ENCODE measurements around the gene TNFRSF19.
A peak's percentile ranks its signal among the peaks of the same experiment; 100 is the strongest.

The TNFRSF19 gene

DNA sequence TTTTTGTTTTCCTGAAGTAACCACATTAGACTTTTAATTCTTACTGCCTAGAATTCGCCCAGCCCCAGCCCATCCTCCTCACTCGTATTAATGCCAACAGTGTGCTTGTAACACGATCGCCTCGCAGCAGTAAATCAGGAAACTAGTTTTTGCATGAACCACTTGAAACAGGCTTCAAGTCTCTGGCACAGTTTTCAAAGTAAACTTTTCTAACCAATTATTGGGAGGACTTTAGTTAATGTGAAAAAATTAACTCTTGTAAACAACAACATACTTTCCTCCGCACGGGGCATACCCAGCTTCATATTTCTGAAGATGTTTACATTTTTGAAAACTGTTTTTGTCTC is 39.2 kb downstream of the TNFRSF19 start:
- DNase-seq: no peak

DNA sequence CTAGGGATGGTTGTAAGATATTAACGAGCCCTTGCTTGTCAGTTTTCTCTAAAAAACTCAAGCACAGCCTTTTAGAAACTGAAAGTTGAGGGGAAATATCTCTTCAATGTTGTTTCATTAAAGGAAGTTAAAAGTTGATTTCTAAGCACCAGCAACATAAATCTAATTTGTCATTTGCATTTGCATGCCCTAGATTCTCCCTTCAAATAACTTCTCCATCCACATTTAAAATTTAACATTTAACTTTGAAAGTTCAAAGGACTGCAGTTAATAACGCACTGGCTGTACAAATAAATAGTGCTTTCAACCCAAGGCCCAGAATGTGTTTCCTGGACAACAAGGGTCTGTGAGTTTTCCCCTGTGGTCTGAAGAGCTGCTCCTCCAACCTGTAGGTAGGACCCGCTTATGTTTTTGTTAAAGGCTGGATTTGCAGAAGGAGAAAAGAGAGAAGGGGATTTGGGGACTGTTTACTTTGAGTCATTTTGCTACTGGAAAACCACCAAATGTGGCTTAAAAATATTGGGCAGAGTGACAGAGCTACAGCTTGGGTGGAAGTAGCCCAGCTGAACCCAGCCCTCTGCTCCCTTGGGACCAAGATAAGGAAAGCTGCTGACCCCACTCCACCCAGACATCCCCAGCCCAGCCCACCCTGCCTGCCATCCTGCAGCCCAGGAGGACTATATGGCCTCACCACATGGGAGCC is 39.8 kb downstream of the TNFRSF19 start:
- no peak for DNase-seq

DNA sequence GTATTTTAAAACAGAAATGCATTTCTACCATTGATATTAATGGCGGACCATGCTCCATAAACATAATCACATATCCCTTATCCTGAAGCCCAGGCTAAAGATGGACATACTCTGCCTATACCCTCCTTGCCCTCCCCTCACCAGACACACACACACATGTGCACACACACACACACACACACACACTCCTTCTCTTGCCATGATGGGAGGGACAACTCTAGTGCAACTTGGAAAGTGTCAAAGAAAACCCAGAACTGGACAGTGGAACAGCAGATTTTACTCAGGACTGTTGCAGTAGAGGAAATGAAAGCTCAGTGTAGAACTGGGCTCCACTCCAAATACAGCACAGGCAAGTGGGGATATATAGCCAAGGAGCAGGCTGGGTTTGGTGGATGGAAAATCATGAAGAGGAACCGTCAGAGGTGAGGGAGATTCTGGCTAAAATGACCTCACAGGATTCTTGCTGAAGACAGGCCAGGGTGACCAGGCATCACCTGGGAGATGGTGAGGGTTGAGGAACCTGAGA is 40.8 kb downstream of the TNFRSF19 start:
- no peak for DNase-seq

DNA sequence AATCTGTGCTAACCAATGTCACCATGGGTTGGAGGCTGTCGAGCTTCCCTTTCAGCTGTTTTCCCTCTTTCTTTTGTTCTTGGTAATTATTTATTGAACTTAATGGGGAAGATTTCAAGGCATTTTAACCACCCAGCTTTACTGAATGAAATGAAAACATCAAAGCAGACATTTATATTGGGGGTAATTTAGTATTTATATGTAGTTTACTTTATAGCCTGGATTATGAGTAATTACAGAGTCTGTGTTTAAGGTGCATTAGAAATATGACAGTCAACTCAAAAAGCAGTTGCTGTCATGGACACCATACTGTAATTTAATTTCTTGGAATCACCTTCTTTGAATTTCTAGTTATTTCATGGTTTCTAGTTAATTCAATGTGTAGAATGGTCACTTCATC is 42.0 kb downstream of the TNFRSF19 start:
- no peak for DNase-seq

DNA sequence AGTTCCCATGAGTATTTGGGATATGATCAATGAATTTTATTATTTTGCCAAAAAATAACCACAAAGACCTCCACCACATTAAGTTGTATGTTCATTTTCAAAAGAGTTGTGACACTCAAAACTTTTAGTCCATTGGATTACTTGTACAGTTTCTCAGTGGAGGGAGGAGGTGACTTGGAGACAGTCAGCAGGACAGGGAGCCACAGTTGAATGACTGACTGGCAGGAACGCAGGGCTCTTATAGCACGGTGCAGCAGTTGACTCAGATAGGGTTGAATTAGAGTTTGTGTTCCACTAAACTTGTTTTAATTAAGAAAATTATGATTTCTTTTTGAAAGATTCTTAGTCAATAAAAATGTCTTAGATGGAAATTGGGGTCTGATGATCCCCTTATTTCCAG is 42.5 kb downstream of the TNFRSF19 start:
- DNase-seq: no peak

DNA sequence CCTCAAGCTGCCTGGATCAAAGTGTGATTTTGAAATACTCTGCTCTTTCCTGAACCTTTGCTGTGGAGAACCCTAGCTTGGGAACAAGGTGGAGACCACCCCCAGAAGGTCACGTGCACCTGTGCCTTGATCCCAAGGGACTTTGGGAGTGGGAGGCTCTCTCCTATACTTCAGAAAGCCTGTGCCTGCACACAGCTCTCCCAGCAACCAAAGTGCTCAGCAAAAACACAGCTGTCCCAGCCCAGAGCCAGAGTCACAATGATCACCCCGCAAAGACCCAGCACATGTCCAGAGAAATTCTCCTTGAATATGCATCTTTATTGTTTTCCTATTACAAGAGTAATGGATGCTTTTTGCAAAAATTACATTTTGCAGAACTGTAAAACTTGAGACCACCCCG is 43.4 kb downstream of the TNFRSF19 start:
- no peak for DNase-seq

DNA sequence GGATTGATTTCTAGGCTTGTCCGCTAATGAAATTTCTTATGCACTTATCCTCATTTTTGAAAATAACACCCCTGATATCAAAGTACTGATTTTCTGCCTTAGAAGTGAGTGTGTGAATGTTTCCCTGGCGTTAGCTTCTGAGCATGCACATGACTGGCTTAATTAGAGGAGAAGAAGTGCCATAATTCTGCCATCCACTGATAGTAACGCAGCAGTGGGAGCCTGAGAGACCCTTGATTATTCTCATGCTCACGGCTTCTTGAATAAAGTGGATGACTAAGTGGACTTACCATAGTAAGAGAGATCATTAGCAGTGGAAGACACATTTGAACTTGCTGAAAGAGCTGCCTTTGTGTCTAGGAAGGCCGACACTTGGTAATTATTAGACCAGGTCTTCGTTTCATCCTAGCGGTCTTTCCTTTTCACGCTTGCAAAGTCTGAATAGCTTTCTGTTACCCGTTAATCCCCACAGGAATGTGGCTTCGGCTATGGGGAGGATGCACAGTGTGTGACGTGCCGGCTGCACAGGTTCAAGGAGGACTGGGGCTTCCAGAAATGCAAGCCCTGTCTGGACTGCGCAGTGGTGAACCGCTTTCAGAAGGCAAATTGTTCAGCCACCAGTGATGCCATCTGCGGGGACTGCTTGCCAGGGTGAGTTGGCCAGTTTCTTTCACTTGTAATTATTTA is 45.3 kb downstream of the TNFRSF19 start:
- DNase-seq: peak; percentile 74

DNA sequence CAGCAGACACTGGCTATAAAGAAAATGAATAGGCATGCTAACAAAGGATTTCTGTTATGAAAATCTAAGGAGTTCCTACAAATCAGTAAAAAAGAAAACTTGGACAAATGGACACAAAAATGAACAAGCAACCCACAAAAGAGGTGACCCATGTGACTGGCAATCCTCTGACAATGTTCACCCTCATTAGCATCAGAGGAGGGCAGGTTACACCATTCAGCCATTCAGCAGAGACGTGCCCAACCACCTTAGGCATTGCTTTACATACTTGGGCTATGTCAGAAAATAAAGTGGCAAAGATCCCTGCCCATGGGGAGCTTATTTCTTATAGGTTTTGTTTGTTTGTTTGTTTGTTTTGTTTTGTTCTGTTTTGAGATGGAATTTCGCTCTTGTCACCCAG is 46.0 kb downstream of the TNFRSF19 start:
- no peak for DNase-seq

DNA sequence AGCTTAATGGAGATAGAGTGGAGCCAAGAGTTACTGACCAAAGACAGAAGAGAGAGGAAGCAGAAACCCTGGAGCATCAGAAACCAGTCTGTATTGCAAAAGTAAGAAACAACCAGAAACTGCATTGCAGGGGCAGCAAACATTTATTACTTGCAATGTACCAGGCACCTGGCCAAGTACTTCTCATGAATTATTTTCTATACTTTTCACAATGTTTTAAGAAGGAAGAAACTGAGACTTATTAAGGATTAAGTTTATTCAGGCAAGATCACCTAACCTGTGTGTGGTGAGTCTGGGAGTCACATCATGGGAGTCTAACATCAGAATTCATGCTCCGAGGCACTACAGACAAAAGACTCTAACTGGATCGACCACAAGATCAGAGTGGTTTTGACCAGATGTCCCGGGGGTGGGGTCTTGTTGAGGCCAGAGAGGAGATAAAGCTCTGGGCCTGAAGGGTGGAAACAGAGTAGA is 47.4 kb downstream of the TNFRSF19 start:
- no peak for DNase-seq

DNA sequence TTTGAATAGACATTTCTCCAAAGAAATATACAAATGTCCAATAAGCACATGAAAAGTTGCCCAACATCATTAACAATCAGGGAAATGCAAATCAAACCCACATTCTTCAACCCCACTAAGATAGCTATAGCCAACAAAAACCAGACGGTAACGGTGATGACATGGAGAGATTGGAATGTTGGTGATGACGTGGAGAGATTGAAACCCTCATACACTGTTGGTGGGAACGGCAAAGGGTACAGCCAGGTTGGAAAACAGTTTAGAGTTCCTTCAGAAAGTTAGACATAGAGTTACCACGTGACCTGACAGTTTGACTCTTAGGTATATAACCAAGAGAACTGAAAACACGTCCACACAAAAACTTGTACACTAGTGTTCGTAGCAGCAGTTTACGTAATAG is 48.1 kb downstream of the TNFRSF19 start:
- DNase-seq: no peak

DNA sequence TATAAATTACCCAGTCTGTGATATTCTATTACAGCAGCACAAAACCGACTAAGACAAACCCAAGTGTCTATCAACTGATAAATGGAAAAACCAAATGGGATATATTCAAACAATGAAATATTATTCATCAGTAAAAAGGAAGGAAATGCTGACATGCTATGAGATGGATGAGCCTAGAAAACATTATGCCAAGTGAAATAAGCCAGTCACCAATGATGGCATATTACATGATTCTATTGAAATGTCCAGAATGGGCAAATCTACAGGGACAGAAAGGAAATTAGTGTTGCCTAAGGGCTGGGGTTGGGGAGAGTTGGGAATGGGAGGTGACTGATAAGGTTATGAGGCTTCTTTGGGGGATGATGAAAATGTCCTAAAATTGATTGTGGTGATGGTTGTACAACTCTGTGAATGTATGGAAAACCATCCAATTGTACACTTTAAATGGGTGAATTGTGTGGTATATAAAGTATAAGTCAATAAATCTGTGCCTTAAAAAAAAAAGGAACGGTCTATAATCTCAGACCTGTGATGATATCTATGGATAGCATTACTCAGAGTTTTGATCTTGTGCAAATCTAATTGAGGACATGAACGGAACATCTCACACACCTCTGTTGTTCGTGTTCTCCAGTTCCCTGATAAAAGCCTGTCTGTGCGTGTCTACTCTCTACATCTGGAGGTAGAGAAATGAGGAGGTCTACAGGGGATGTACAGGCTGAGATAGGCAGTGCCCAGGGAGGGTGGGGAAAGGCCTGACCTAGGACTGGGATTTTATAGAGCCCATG is 49.0 kb downstream of the TNFRSF19 start:
- DNase-seq: no peak

DNA sequence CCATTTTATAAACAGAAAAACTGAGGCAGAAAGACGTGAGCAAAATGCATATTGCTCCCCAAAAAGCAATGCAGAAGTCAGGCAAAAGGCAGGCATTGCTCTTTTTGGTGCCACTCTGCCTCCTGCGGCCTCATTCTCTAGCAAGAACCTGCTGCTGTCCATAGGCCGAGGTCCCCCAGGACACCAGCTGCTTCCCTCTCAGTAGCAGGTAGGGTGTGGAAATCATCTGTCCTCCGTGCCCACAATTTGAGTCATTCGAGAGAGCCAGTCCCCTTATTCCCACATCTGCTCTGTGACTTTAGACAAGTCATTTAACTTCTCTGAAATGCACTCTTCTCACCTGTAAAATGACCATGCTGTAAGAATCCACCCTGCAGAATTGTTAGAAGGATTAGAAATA is 50.0 kb downstream of the TNFRSF19 start:
- DNase-seq: no peak

DNA sequence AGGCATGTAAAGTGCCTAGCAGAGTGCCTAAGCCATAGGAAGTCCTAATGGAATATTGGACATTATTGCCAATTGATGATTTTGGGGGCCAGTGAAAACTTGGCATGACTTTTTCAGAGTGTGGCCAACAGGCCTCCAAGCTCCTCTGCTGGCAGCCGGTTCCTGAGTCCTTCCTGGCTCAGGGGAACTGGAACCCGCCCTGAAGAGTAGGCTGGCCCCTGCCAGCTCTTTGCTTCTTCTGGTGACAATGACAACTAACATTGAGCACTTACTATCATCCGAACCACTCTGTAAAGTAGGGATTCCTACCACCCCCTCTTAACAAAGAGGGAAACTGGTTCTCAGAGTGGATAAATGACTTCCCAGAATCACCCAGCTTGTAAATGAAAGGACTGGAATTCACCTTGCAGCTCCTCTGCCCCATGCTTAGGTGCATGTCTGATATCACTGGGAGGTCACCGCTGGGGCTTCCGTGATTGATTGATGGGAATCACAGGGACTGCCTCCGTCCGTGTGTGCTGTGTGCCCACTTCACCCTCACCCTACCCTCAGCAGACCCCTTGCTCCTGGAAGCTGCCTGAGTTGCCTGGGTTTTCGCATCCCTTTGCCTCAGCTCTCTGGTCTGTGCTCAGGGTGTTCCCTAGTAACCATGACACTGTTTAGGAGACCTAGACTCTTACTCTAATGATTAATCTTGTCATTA is 50.6 kb downstream of the TNFRSF19 start:
- DNase-seq: no peak

DNA sequence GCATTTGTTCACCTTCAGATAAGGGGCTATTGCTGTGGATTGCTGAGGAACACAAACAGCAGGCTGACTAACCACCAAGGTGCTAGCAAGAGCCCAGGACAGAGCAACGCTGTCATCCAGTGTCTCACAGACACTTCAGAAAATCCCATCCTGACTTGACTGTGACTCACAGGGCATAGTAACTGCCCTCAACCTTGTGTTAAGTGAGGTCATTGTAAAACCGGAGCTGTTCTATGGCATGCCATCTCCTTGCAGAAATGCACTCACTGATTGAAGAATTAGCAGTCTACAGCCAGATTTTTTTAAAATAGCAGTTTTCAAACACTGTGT is 51.1 kb downstream of the TNFRSF19 start:
- DNase-seq: no peak

DNA sequence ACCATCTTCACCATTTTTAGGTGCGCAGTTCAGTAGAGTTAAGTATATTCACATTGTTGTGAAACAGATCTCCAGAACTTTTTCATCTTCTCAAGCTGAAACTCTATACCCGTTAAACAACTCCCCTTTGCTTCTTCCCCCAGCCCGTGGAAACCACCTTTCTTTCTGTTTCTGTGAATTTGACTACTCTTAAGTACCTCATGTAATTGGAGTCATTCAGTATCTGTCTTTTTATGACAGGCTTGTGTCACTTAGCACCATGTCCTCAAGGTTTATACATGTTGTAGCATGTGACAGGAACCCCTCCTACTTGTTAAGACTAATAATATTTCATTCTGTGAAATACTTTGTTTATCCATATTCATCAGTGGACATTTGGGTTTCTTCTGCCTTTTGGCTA is 52.8 kb downstream of the TNFRSF19 start:
- DNase-seq: no peak

DNA sequence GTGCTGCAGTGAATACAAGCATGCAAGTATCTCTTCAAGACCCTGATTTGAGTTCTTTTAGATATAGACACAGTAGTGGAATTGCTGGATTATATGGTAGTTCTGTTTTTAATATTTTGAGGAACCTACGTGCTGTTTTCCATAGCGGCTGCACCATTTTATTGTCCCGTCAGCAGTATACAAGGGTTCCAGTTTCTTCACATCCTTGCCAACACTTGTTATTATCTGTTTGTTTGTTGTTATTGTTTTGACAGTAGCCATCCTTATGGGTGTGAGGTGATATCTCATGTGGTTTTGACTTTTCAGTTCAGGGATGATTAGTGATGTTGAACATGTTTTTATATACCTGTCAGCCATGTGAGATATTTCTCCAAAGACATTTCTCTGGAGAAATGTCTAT is 53.2 kb downstream of the TNFRSF19 start:
- DNase-seq: no peak

DNA sequence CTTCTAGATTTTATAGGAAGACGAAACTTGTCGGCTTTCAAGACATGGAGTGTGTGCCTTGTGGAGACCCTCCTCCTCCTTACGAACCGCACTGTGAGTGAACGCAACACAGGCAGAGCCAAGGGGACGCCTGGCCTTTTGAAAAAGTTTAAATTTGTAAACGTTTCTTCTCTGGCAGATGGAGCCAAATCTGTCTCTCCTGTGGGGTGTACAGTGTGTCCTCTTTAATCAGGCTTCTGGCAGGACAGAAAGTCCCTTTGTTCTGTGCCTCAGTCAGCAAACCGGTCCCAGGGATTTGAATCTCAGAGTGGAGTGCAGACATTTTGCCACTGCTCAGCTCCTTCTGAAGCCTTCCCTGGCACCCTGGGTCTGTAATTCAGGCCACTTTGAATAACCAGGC is 56.5 kb downstream of the TNFRSF19 start:
- DNase-seq: no peak

DNA sequence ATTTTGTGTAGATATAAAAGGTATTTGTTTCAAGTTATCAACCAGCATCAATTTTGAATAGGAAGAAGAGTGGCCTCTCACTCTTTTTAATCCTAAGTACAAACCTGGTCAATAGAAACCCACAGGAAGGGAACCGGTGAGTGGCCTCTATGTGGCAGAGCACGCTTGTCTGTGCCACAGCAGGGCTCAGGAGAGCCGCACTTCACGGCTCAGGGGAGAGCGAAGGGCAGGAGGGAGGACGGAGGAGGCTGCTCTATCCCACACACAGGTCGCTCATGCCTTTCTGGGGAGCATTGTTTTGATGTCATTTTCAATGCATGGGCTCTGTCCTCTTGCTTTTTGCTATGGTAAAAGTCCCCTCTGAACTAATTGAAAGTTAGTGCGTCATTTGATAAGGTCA is 57.2 kb downstream of the TNFRSF19 start:
- no peak for DNase-seq

DNA sequence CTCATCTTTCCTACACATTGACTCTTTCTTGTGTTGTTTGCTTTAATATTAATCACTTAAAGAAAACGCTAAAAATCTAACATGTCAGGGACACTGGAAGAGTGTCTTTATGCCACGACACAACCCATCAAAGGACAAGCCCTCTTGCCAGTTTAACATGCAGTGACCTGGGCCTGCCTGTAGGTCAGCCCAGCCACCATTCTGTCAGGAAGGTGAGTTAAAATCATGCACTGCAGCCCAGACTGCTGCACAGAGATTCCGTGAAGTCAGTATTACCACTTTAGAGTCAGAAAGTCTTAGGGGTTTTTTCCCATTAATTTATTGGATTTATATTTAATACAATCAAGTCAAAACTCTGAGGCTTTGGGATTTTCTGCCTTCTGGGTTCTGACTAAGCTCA is 58.0 kb downstream of the TNFRSF19 start:
- no peak for DNase-seq

DNA sequence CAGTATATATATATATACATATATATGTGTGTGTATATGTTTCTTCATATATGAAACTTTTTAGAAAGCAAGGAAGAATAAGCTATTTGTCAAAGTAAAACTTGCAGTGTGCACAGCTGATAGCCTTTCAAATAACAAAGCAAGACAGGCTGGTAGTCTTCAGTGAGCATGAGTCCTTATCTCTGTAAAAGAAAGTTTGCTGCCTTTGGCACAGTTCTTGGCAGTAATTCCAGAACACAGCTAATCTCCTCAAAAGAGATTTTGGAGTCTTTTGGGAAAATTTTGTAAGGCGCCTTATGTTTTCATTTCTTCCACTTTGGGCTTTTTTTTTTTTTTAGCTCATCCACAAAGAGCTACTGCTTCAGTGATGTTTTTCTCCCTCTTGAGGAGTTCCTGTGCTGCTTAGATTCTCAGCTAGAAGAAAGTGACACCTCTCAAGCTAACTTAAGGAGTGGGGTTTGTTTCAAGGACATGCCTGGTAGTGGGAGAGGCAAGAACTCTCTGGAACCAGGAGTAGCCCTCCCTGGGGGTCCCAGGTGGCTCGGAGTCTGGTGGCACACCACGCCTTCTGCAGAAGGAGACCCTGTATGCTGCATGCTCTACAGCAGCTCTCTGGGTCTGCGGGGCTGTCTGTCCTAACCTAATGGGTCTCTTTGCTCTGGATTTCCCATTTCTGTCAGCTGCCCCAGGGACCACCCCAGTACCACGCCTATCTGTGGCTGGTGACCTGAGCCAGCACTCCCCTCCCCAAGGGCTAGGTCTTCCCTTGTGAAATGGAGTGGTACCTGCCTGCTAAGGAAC is 58.8 kb downstream of the TNFRSF19 start:
- no peak for DNase-seq

DNA sequence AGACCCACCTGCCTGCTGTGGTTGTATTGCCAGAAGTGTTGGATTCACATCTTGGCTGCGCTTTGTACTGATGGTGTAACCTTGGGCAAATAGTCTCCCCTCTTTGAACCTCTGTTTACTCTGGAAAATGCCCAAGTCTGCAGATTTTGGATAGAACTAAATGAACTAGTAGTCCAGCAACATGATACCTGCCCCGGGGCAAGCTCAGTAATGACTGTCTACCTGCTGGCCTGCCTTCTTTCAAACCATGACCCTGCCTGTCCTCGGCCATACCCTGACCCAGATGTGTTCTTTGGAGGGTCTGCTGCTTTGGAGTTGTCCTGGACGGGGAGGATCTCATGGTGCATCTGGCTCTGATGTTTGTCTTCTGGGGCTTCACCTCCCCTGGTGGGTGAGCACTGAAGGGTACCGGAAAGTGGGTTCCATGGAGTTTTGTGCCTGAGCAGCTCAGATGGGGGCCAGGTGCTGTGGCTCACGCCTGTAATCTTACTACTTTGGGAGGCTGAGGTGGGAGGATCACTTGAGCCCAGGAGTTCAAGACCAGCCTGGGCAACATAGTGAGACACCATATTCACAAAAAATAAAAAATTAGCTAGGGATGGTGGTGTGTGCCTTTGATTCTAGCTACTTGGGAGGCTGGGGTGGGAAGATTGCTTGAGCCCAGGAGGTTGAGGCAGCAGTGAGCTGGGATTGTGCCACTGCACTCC is 59.5 kb downstream of the TNFRSF19 start:
- no peak for DNase-seq

All from DMS79 (cell line).